SW 1271 (cell line): ENCODE data around the gene MIEF2.
"Not testable (repeated sequence)": the region's sequence is repeated elsewhere in the genome, so short reads cannot be mapped to it uniquely, and the experiment has no call there.

ENCODE experiments used
- DNase-seq, 2 experiments: peaks; one replicate each; lab custom pipeline; 2025; lab: John Stamatoyannopoulos, UW

MIEF2 gene

DNA sequence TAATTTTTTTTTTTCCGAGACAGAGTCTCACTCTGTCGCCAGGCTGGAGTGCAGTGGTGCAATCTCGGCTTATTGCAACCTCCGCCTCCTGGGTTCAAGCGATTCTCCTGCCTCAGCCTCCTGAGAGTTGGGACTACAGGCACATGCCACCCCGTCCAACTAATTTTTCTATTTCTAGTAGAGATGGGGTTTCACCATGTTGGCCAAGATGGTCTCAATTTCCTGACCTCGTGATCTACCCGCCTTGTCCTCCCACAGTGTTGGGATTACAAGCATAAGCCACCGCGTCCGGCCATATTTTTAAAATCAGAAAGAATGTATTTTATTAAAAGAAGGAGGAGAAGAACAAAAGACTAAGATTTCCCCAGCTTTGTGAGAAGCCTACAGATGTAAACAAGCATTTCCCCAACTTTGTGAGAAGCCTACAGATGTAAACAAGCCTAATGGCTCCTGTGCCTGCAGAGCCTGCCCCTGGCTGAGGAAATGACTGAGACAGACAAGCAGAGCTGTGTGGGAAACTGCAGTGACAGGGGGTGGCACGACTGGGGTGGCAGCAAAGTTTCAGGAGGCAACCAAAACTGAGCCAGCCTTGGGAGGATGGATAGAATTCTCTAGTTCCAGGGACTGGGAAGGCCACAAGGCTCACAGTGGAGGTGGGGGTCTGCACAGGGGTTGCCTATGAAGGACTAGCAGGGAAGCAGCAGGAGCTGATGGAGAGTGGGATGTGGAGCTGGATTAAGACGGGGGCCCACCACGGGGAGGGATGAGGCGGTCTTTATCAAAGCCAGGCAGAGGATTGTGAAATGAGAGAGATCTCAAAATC lies 31.5 kb downstream of the MIEF2 start:
- DNase-seq, result no peak

DNA sequence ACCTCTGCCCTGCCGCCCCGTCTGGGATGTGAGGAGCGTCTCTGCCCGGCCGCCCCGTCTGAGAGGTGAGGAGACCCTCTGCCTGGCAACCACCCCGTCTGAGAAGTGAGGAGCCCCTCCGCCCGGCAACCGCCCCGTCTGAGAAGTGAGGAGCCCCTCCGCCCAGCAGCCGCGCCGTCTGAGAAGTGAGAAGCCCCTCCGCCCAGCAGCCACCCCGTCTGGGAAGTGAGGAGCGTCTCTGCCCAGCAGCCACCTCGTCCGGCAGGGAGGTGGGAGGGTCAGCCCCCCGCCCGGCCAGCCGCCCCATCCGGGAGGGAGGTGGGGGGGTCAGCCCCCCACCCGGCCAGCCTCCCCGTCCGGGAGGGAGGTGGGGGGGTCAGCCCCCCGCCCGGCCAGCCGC lies 37.6 kb downstream of the MIEF2 start:
- not testable (repeated sequence) for DNase-seq

DNA sequence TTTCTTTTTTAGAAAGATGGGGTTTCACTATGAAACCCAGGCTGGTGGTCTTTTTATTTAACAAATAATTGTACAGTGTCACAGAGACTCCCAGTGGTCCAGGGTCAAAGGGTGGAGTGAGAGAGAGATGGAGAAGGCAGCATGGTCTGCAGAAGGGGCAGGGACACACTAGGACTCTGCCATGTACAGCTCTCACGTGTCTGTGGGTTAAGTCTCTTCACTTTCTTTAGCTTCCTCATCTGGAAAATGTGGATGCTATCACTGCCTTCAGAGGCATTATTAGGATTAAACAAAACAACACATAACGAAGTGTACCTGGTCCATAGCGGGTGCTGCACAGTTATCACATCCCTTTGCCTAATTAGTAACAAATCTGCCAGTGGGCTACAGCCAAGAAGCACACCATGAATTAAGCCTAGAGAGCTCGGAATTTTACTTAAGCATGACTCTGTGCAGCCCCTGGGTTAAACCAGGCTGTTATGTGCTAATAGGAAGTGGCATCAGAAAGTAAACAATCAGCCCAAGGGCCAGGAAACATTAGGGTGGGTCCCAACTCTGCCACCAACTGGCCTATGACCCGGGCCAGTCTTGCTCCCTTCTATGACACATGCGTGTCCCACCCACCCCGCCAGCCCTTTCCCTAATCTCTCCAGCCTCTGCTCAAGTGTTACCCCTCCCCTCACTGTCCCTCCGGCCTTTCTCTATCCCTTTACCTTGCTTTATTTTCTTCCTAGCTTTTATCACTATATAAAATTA lies 40.4 kb downstream of the MIEF2 start:
- no peak for DNase-seq

DNA sequence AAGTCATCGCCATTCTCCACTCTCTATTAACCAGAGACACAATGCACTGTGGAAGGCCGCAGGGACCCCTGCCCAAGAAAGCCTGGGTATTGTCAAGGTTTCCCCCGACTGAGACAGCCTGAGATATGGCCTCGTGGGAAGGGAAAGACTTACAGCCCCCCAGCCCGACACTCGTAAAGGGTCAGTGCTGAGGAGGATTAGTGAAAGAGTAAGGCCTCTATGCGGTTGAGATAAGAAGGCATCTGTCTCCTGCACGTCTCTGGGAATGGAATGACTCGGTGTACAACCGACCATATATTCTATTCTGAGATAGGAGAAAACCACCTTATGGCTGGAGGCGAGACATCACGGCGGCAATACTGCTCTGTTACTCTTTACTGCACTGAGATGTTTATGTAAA lies 42.7 kb downstream of the MIEF2 start:
- not testable (repeated sequence) for DNase-seq

- DNase-seq, result no peak
These were observed 48.7 kb downstream of the MIEF2 start for GRCh38 chr17:18309202-18309601.

- no peak for DNase-seq
These were observed 53.7 kb downstream of the MIEF2 start for GRCh38 chr17:18314059-18314730.

GRCh38 chr17:18314731-18315561 lies 54.5 kb downstream of the MIEF2 start, which contains the start of the genes SMCR8 and TOP3A:
Gene SMCR8 (plus strand): TSS chr17:18315293. CDS start chr17:18315790, 497 bp downstream.
Gene TOP3A (minus strand): TSS chr17:18314994. CDS start chr17:18314778, 216 bp downstream.
- DNase-seq, result peak; percentile 100

- no peak for DNase-seq
These were observed 55.1 kb downstream of the MIEF2 start for GRCh38 chr17:18315562-18315922.

GRCh38 chr17:18315961-18316360 lies 55.5 kb downstream of the MIEF2 start:
- no peak for DNase-seq
